ENCODE results near the gene GALNT10. TPM values are rescaled to one million over a fixed set of nuclear protein-coding genes. Genes with fewer than 3 reads are reported as not detected.

The GALNT10 gene
- total RNA-seq, 1 donor from 2014 or later = 52.3 TPM

- no peak for DNase-seq (ENCODE audit: low spot score in 2 of 2)
- intact Hi-C loops (cut with DNase I) = no loop called here
- H3K9me3 ChIP-seq = no peaks in the 10 kb centered on the region
- no peak overlapping the region for H3K27ac ChIP-seq
- H3K4me1 ChIP-seq = peaks cover 0 to 5% of the 10 kb centered on the region in 2 donors
- no peak overlapping the region for H3K4me3 ChIP-seq
- no peak for TF ChIP-seq CTCF (IDR thresholded peaks at IDR 0.05)
- H3K36me3 ChIP-seq = no peaks in the 10 kb centered on the region
- no peaks in the 10 kb centered on the region for H3K27me3 ChIP-seq
Observed at GRCh38 chr5:154248691-154249090, 58.2 kb downstream of the GALNT10 start.

- no peaks in the 10 kb centered on the region for H3K27me3 ChIP-seq
- no peak for DNase-seq (ENCODE audit: low spot score in 2 of 2)
- H3K4me3 ChIP-seq = no peak overlapping the region
- no peak for TF ChIP-seq CTCF (IDR thresholded peaks at IDR 0.05)
- intact Hi-C loops (cut with DNase I) = no loop called here
- no peak overlapping the region for H3K27ac ChIP-seq
- no peaks in the 10 kb centered on the region for H3K9me3 ChIP-seq
- no peaks in the 10 kb centered on the region for H3K36me3 ChIP-seq
- peaks cover 0 to 5% of the 10 kb centered on the region in 2 donors for H3K4me1 ChIP-seq
Observed at GRCh38 chr5:154249826-154250225, 59.3 kb downstream of the GALNT10 start.

- no peak for DNase-seq (ENCODE audit: low spot score in 2 of 2)
- Histone ChIP-seq H3K27ac (no peak overlapping the region), H3K27me3 (no peaks in the 10 kb centered on the region), H3K9me3 (no peaks in the 10 kb centered on the region), H3K4me1 (peaks cover 0 to 5% of the 10 kb centered on the region in 2 donors), H3K36me3 (no peaks in the 10 kb centered on the region), H3K4me3 (no peak overlapping the region)
- intact Hi-C loops (cut with DNase I) = no loop called here
- no peak for TF ChIP-seq CTCF (IDR thresholded peaks at IDR 0.05)
Observed at GRCh38 chr5:154251529-154251928, 61.0 kb downstream of the GALNT10 start.

GRCh38 chr5:154253807-154254206, 63.3 kb downstream of the GALNT10 start:
- Histone ChIP-seq H3K4me1 (peaks cover 0 to 5% of the 10 kb centered on the region in 2 donors), H3K36me3 (no peaks in the 10 kb centered on the region), H3K4me3 (no peak overlapping the region), H3K27ac (no peak overlapping the region), H3K9me3 (no peaks in the 10 kb centered on the region), H3K27me3 (no peaks in the 10 kb centered on the region)
- no peak for DNase-seq (ENCODE audit: low spot score in 2 of 2)
- intact Hi-C loops (cut with DNase I) = no loop called here
- no peak for TF ChIP-seq CTCF (IDR thresholded peaks at IDR 0.05)

GRCh38 chr5:154254896-154255295, 64.4 kb downstream of the GALNT10 start:
- Histone ChIP-seq H3K4me3 (no peak overlapping the region), H3K27me3 (no peaks in the 10 kb centered on the region), H3K9me3 (no peaks in the 10 kb centered on the region), H3K27ac (no peak overlapping the region), H3K4me1 (peaks cover 0 to 5% of the 10 kb centered on the region in 2 donors), H3K36me3 (no peaks in the 10 kb centered on the region)
- TF ChIP-seq CTCF (IDR thresholded peaks at IDR 0.05) = no peak
- DNase-seq (ENCODE audit: low spot score in 2 of 2) = no peak
- intact Hi-C loops (cut with DNase I) = no loop called here

- Histone ChIP-seq H3K27ac (no peak overlapping the region), H3K4me3 (no peak overlapping the region), H3K36me3 (no peaks in the 10 kb centered on the region), H3K27me3 (no peaks in the 10 kb centered on the region), H3K9me3 (no peaks in the 10 kb centered on the region), H3K4me1 (peaks cover 0 to 2% of the 10 kb centered on the region in 2 donors)
- no peak for TF ChIP-seq CTCF (IDR thresholded peaks at IDR 0.05)
- intact Hi-C loops (cut with DNase I) = no loop called here
- no peak for DNase-seq (ENCODE audit: low spot score in 2 of 2)
Observed at GRCh38 chr5:154257046-154257445, 66.5 kb downstream of the GALNT10 start.
